ENCODE results near the gene MMP11. TPM values are rescaled to one million over a fixed set of nuclear protein-coding genes. Genes with fewer than 3 reads are reported as not detected.

MMP11 gene
- total and polyA plus RNA-seq, 8 donors: 0.43 to 17.6 (median 0.74) TPM

DNA sequence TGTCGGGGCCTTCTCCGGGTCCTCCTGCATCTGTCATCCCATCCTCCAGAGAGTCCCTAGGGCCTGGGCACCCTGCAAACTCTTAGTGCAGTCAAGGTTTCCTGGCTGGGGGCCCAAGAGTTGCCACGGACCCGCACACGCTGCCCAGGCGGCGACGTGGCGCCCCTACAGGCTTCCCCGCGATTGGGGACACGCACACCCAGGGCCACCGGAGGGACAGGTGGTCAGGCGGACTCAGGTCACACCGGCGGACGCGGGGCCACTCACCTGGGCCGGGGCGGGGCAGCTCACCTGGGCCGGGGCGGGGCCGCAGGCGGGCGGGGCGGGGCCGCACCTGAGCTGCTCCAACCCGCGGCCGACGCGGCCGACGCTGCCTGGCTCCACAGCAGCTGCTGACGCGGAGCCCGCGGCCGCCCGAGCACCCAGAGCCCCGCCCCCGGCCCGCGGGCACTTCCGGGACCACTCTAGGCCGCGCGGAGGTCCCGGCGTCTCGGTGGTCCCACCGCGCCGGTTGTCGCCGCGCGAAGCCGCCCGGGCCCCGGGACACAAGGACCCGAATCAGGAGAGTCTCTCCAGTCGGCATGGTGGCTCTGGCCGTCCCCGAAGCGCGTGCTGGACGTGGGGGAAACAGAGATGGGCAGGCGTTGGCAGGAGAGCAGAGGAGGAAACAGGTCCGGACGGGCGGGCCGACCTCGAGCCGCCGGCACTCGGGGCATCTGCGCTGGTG lies 21.8 kb upstream of the MMP11 start, which contains the start of gene ZNF70:
ZNF70 (minus strand) TSS at position 399 of the 727 bp plus-strand sequence. CDS start 5,972 bp downstream, outside the sequence.
- FAIRE-seq (no peak), DNase-seq (peak; percentile 89 to 97 (median 94)), ATAC-seq (peak; percentile 91 to 95 (median 94))
- Histone ChIP-seq H3K9me3 (no peaks in the 10 kb centered on the region), H3K27ac (peak within 1 kb of the TSS; percentile 81 to 93 (median 92)), H3K4me3 (peak within 1 kb of the TSS; percentile 58 to 78 (median 66)), H3K27me3 (no peaks in the 10 kb centered on the region), H3K36me3 (no peaks in the 10 kb centered on the region), H3K4me1 (peaks cover 0 to 6% (median 5%) of the 10 kb centered on the region in 3 donors)
- TF ChIP-seq, protein P1, sequence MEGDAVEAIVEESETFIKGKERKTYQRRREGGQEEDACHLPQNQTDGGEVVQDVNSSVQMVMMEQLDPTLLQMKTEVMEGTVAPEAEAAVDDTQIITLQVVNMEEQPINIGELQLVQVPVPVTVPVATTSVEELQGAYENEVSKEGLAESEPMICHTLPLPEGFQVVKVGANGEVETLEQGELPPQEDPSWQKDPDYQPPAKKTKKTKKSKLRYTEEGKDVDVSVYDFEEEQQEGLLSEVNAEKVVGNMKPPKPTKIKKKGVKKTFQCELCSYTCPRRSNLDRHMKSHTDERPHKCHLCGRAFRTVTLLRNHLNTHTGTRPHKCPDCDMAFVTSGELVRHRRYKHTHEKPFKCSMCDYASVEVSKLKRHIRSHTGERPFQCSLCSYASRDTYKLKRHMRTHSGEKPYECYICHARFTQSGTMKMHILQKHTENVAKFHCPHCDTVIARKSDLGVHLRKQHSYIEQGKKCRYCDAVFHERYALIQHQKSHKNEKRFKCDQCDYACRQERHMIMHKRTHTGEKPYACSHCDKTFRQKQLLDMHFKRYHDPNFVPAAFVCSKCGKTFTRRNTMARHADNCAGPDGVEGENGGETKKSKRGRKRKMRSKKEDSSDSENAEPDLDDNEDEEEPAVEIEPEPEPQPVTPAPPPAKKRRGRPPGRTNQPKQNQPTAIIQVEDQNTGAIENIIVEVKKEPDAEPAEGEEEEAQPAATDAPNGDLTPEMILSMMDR (IDR thresholded peaks at IDR 0.05): peak in 1 of 4 donors; percentile 8
- intact Hi-C loops (cut with DNase I): no loop called here
- WGBS, 2 donors: 0 to 1% methylated on average over 51 to 78 of the region's 78 CpGs

DNA sequence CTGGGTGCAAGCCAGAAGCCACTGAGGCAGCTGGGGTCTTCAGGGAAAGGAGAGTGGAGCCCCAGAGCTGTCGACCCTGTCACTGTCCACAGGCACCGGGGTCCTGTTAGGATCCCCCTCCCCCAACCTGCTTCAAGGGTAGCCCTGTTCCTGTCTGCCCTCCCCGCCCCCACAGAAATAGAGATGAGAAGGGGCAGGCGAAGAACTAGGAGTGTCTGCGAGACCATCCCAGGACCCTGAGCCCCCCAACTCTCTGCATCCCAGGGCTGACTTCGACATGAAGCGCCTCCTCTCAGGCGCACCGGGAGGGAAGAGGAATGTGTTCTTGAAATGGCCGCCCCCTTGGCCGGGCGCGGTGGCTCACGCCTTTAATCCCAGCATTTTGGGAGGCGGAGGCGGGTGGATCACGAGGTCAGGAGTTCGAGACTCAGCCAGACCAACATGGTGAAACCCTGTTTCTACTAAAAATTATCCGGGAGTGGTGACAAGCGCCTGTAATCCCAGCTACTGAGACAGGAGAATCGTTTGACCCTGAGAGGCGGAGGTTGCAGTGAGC lies 21.1 kb upstream of the MMP11 start:
- no peak for FAIRE-seq
- peak in 2 of 6 donors; percentile 62 to 66 for DNase-seq
- Histone ChIP-seq H3K27ac (peak overlapping the region; percentile 81 to 93 (median 92)), H3K9me3 (no peaks in the 10 kb centered on the region), H3K36me3 (no peaks in the 10 kb centered on the region), H3K4me1 (peaks cover 0 to 6% (median 5%) of the 10 kb centered on the region in 3 donors), H3K4me3 (peak overlapping the region; percentile 58 to 78 (median 66)), H3K27me3 (no peaks in the 10 kb centered on the region)
- peak; percentile 23 to 44 (median 32) for ATAC-seq
- intact Hi-C loops (cut with DNase I): no loop called here
- 8 to 11% methylated on average over 22 of the region's 22 CpGs for WGBS, 2 donors
- TF ChIP-seq, protein P1 (IDR thresholded peaks at IDR 0.05): no peak

GRCh38 chr22:23752090-23752691 lies 20.5 kb upstream of the MMP11 start:
- no peak for ATAC-seq
- DNase-seq: peak in 2 of 6 donors; percentile 29 to 47
- WGBS, 2 donors: 87 to 91% methylated on average over 8 to 9 of the region's 9 CpGs
- H3K4me1 ChIP-seq: peaks cover 0 to 6% (median 5%) of the 10 kb centered on the region in 3 donors
- H3K9me3 ChIP-seq: no peaks in the 10 kb centered on the region
- no peak overlapping the region for H3K4me3 ChIP-seq
- peak overlapping the region in 2 of 4 donors; percentile 92 for H3K27ac ChIP-seq
- intact Hi-C loops (cut with DNase I): no loop called here
- H3K36me3 ChIP-seq: no peaks in the 10 kb centered on the region
- no peak for FAIRE-seq
- H3K27me3 ChIP-seq: no peaks in the 10 kb centered on the region
- TF ChIP-seq, protein P1 (IDR thresholded peaks at IDR 0.05): no peak

DNA sequence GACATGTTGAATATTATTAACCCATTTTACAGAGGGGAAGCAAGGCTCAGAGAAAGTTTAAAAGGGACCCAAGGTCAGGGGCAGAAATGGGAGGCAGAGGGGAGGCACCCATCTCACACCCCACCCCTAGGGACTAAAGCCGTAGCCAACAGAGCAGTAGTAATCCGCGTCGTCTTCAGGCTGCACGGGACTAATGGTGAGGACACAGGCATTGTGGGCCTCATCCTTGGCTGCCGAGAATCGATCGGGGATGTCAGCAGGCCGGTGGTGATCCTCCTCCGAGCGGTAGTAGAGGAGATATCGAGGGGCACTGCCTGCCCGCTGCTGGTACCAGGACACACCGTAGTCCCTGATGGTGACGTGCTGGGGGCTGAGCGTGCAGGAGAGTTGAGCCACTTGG lies 19.9 kb upstream of the MMP11 start:
- FAIRE-seq (no peak), ATAC-seq (no peak), DNase-seq (no peak)
- peaks cover 0 to 6% (median 5%) of the 10 kb centered on the region in 3 donors for H3K4me1 ChIP-seq
- intact Hi-C loops (cut with DNase I): no loop called here
- H3K36me3 ChIP-seq: no peaks in the 10 kb centered on the region
- 94 to 95% methylated on average over 16 of the region's 16 CpGs for WGBS, 2 donors
- no peak overlapping the region for H3K27ac ChIP-seq
- no peak overlapping the region for H3K4me3 ChIP-seq
- no peaks in the 10 kb centered on the region for H3K9me3 ChIP-seq
- H3K27me3 ChIP-seq: no peaks in the 10 kb centered on the region
- TF ChIP-seq, protein P1 (IDR thresholded peaks at IDR 0.05): no peak
